Gastrocnemius medialis (tissue), 4 donors: ENCODE measurements around the gene NCAM2. TPM values are rescaled to one million over a fixed set of nuclear protein-coding genes. Genes with fewer than 3 reads are reported as not detected.

Source experiments
- ATAC-seq, 2 donors: fragments of 150-250 bp; one replicate each; pipeline ENCODE4 v1.9.1; 2016
- DNase-seq, 2 donors: peaks; one replicate each; pipeline ENCODE4 v3.0.0-alpha.2; 2019
- H3K27ac ChIP-seq, 4 donors: fragments of 200-600 bp; sonication (generic); 1 replicate in 1 of 4; 2 replicates in 3 of 4; pipeline ENCODE4 v1.5.1; 2016 to 2018; ENCODE audit warnings: mild to moderate bottlenecking in 2 of 4, moderate library complexity in 1 of 4
- H3K27me3 ChIP-seq, 3 donors: fragments of 200-600 bp; sonication (generic) in 2 of 3; 1 replicate in 1 of 3; 2 replicates in 2 of 3; pipeline versions ENCODE4 v1.5.1 to v1.6.0; 2016 to 2019; ENCODE audit warnings: mild to moderate bottlenecking in 1 of 3, moderate library complexity in 1 of 3
- H3K36me3 ChIP-seq, 2 donors: fragments of 200-600 bp; sonication (generic) in 1 of 2; one replicate each; pipeline ENCODE4 v1.5.1; 2017 to 2018
- H3K4me1 ChIP-seq, 2 donors: fragments of 200-600 bp; sonication (generic) in 1 of 2; one replicate each; pipeline ENCODE4 v1.5.1; 2016 to 2017; ENCODE audit warnings: mild to moderate bottlenecking in 2 of 2
- H3K4me3 ChIP-seq, 4 donors: fragments of 200-600 bp; sonication (generic) in 3 of 4; 1 replicate in 1 of 4; 2 replicates in 3 of 4; pipeline ENCODE4 v1.5.1; 2016 to 2019; ENCODE audit warnings: mild to moderate bottlenecking in 2 of 4
- H3K9me3 ChIP-seq, 3 donors: fragments of 200-600 bp; sonication (generic) in 2 of 3; 1 replicate in 1 of 3; 2 replicates in 2 of 3; pipeline ENCODE4 v1.5.1; 2016 to 2019
- POLR2A ChIP-seq, 2 donors: fragments of 450-650 bp; IDR thresholded peaks; one replicate each; pipeline ENCODE4 v1.6.1; 2017; ENCODE audit warnings: antibody characterized with exemption in 2 of 2, mild to moderate bottlenecking in 2 of 2, moderate library complexity in 2 of 2
- in situ Hi-C, 4 donors: fragments of 200-750 bp; cut with MboI; loops; one replicate each; pipeline versions ENCODE4 v1.15.0 to v1.8.0; 2017; ENCODE audit warnings: low sequenced_read_pairs in 4 of 4
- intact Hi-C: fragments of 100-400 bp; cut with DNase I; formaldehyde crosslinking; loops from one replicate; pipeline ENCODE4 v1.15.1; 2023; ENCODE audit warnings: low total_unique reads
- total RNA-seq, 4 donors: library from RNA; depleted of rRNA; stranded (reverse); fragments of >200 nt; gene quantifications; one replicate each; pipeline versions ENCODE4 v1.1.0 to v1.2.3, GENCODE V29; 2016
- TF ChIP-seq, protein P1 (sequence below), 5 experiments: fragments of 450-650 bp in 3 of 5; fragments of 200-600 bp in 2 of 5; sonication (generic) in 2 of 5; IDR thresholded peaks in 4 of 5; conservative IDR thresholded peaks in 1 of 5; 1 replicate in 4 of 5; 2 replicates in 1 of 5; pipeline ENCODE4 v1.5.1; 2016 to 2019; ENCODE audit warnings: antibody characterized with exemption in 5 of 5, mild to moderate bottlenecking in 3 of 5, moderate library complexity in 3 of 5

The NCAM2 gene
- total RNA-seq, 4 donors from 2014 or later, result 0.07 to 1.9 (median 0.65) TPM

DNA sequence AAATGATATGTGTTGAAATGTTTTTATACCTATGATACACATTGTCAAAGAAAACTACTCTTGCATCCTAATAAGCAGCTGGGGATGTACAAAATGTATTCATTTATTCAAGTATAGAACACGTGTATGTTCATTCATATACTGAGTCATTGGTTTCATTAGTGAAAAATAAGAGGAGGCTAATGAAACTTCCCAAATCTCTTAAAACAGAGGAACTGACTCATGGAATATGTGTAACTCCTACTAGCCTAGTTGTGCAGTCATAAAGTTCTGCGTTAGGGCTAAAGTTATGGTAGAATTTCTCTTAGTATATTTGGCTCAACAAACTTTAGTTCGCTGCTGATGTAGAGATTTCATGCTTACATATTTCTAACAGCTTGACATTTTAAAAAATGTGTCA, 441.6 kb downstream of the NCAM2 start:
- DNase-seq, result no peak
- H3K4me1 ChIP-seq, result no peaks in the 10 kb centered on the region
- H3K9me3 ChIP-seq, result no peaks in the 10 kb centered on the region
- ATAC-seq, result no peak
- intact Hi-C loops, result no loop called here
- no peak overlapping the region for H3K4me3 ChIP-seq
- H3K36me3 ChIP-seq, result no peaks in the 10 kb centered on the region
- in situ Hi-C loops, result no loop called here
- no peak for TF ChIP-seq POLR2A (IDR thresholded peaks at IDR 0.05)
- TF ChIP-seq, protein P1, sequence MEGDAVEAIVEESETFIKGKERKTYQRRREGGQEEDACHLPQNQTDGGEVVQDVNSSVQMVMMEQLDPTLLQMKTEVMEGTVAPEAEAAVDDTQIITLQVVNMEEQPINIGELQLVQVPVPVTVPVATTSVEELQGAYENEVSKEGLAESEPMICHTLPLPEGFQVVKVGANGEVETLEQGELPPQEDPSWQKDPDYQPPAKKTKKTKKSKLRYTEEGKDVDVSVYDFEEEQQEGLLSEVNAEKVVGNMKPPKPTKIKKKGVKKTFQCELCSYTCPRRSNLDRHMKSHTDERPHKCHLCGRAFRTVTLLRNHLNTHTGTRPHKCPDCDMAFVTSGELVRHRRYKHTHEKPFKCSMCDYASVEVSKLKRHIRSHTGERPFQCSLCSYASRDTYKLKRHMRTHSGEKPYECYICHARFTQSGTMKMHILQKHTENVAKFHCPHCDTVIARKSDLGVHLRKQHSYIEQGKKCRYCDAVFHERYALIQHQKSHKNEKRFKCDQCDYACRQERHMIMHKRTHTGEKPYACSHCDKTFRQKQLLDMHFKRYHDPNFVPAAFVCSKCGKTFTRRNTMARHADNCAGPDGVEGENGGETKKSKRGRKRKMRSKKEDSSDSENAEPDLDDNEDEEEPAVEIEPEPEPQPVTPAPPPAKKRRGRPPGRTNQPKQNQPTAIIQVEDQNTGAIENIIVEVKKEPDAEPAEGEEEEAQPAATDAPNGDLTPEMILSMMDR (IDR thresholded peaks at IDR 0.05 in 4 of 5, conservative IDR thresholded peaks at IDR 0.05 in 1 of 5), result no peak
- H3K27ac ChIP-seq, result no peak overlapping the region
- no peaks in the 10 kb centered on the region for H3K27me3 ChIP-seq

DNA sequence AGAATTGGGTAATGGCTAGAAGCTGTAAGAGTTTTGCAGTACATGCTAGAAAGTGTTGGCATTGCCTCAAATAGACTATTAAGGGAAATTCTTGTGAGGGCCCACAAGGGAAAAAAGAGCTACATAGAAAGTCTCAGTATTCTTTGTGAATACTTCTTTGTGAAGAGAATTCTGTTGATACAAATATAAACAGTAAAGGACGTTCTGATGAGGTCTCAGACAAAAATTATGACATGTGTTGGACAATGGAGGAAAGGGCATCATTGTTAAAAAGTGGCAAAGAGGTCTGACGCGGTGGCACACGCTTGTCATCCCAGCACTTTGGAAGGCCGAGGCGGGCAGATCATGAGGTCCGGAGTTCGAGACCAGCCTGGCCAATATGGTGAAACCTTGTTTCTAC, 458.9 kb downstream of the NCAM2 start:
- intact Hi-C loops (no loop called here), in situ Hi-C loops (no loop called here)
- no peak for ATAC-seq
- no peaks in the 10 kb centered on the region for H3K4me1 ChIP-seq
- no peak overlapping the region for H3K4me3 ChIP-seq
- H3K27me3 ChIP-seq, result no peaks in the 10 kb centered on the region
- H3K36me3 ChIP-seq, result no peaks in the 10 kb centered on the region
- no peak overlapping the region for H3K27ac ChIP-seq
- DNase-seq, result no peak
- TF ChIP-seq POLR2A (IDR thresholded peaks at IDR 0.05), result no peak
- TF ChIP-seq, protein P1 (IDR thresholded peaks at IDR 0.05 in 4 of 5, conservative IDR thresholded peaks at IDR 0.05 in 1 of 5), result no peak
- H3K9me3 ChIP-seq, result no peaks in the 10 kb centered on the region

DNA sequence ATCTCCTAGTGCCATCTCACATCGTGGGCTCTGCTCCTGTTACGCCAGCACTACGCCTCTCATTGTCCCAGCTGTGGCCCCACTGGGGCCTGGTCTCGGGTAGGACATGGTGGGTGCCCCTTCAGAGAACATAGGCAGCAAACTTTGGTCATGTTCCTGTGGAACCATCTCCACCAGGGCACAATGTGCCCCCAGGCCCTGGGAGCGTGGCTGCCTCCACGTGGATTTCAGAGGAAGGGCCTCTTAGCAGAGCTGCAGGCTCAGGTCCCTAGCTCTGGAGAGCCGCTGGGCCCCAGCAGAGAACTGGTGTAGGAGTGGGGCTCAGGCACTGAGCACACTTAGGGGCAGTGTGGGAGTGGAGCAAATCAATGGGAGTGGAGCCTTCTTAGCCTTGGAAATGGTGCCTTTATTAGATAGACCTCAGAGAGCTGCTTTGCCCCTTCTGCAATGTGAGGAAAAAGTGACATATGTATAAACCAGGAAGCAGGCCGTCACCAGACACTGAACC, 460.0 kb downstream of the NCAM2 start:
- no peaks in the 10 kb centered on the region for H3K27me3 ChIP-seq
- intact Hi-C loops, result no loop called here
- no peaks in the 10 kb centered on the region for H3K4me1 ChIP-seq
- no peak overlapping the region for H3K4me3 ChIP-seq
- in situ Hi-C loops, result no loop called here
- TF ChIP-seq, protein P1 (IDR thresholded peaks at IDR 0.05 in 4 of 5, conservative IDR thresholded peaks at IDR 0.05 in 1 of 5), result no peak
- no peak for TF ChIP-seq POLR2A (IDR thresholded peaks at IDR 0.05)
- ATAC-seq (no peak), DNase-seq (no peak)
- no peaks in the 10 kb centered on the region for H3K9me3 ChIP-seq
- H3K36me3 ChIP-seq, result no peaks in the 10 kb centered on the region
- no peak overlapping the region for H3K27ac ChIP-seq

DNA sequence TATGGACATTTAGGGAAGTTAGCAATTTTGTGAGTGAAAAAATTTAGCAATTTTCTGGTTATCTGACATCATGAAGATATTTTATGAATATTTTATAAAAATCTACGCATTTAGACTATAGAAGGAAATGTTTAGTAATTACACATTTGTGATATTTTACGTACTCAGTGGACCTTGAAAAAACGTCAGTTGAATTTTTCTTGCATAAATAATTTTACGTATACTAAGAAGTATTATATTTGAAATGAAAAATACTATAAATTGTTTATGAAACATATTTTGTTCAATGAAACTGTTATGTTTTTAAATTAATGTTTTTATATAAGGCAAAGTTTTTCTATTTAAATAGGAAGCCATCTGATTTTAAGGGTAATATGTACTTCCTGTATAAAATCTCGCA, 462.8 kb downstream of the NCAM2 start:
- Histone ChIP-seq H3K4me1 (no peaks in the 10 kb centered on the region), H3K4me3 (no peak overlapping the region), H3K27me3 (no peaks in the 10 kb centered on the region), H3K36me3 (no peaks in the 10 kb centered on the region), H3K9me3 (no peaks in the 10 kb centered on the region), H3K27ac (no peak overlapping the region)
- no peak for TF ChIP-seq POLR2A (IDR thresholded peaks at IDR 0.05)
- TF ChIP-seq, protein P1 (IDR thresholded peaks at IDR 0.05 in 4 of 5, conservative IDR thresholded peaks at IDR 0.05 in 1 of 5), result no peak
- in situ Hi-C loops (no loop called here), intact Hi-C loops (no loop called here)
- ATAC-seq (no peak), DNase-seq (no peak)

DNA sequence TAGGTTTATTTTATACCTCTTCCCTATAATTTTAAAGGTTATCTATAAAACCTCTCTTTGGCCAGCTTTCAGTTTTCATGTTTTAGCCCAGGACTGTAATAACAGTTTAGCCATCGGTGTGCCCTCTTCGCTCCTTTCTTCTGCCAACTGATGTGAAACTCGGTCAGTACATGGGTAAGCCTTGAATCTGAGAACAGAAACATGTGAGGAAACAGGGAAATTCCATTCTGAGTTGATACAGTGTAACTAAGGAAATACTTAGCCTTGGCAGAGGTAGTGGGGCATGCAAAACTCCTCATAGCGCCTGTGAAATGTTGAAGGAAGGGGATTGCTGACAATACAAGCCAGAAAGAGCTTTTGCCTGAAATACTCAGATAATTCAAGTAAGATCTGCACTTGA, 465.2 kb downstream of the NCAM2 start:
- Histone ChIP-seq H3K36me3 (no peaks in the 10 kb centered on the region), H3K27ac (no peak overlapping the region), H3K9me3 (no peaks in the 10 kb centered on the region), H3K4me3 (no peak overlapping the region), H3K27me3 (no peaks in the 10 kb centered on the region), H3K4me1 (no peaks in the 10 kb centered on the region)
- TF ChIP-seq POLR2A (IDR thresholded peaks at IDR 0.05), result no peak
- TF ChIP-seq, protein P1 (IDR thresholded peaks at IDR 0.05 in 4 of 5, conservative IDR thresholded peaks at IDR 0.05 in 1 of 5), result no peak
- no peak for ATAC-seq
- in situ Hi-C loops (no loop called here), intact Hi-C loops (no loop called here)
- no peak for DNase-seq
